Adrenal gland (tissue), 5 donors: ENCODE data around the gene OTULIN.

Experiments
- POLR2A ChIP-seq, 2 donors: fragments of 450-650 bp; IDR thresholded peaks; one replicate each; pipeline ENCODE4 v1.6.1; 2017; ENCODE audit warnings: antibody characterized with exemption in 2 of 2, mild to moderate bottlenecking in 2 of 2, moderate library complexity in 1 of 2
- TF ChIP-seq, protein P1 (sequence below), 6 experiments: fragments of 450-650 bp in 4 of 6; fragments of 200-600 bp in 2 of 6; sonication (generic) in 1 of 6; IDR thresholded peaks; 1 replicate in 5 of 6; 2 replicates in 1 of 6; pipeline versions ENCODE4 v1.5.1 to v1.8.0; 2016 to 2021; ENCODE audit warnings: antibody characterized with exemption in 6 of 6, mild to moderate bottlenecking in 2 of 6, moderate library complexity in 1 of 6
- donor health status: DM: no; HTN: no; CAD: no.

DNA sequence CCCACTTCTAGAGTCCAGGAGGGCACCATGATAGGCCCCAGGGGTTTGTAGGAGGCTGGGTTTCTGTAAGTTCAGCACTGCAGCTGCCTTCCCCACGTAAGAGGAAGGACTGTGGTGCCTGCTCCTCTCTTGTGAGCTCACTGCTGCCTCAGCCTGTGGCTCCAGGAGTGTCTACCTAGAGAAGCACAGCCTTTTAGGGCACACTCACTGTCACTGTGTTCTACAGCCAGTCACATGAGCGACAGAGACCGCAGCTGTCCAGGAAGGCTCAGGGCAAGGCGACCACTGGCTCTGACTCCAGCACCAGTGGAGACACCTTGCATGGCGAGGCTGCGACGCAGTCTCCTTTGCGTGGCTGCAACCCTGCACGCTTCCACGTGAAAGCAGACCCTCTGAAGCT, 72.8 kb downstream of the OTULIN start:
- TF ChIP-seq, protein P1, sequence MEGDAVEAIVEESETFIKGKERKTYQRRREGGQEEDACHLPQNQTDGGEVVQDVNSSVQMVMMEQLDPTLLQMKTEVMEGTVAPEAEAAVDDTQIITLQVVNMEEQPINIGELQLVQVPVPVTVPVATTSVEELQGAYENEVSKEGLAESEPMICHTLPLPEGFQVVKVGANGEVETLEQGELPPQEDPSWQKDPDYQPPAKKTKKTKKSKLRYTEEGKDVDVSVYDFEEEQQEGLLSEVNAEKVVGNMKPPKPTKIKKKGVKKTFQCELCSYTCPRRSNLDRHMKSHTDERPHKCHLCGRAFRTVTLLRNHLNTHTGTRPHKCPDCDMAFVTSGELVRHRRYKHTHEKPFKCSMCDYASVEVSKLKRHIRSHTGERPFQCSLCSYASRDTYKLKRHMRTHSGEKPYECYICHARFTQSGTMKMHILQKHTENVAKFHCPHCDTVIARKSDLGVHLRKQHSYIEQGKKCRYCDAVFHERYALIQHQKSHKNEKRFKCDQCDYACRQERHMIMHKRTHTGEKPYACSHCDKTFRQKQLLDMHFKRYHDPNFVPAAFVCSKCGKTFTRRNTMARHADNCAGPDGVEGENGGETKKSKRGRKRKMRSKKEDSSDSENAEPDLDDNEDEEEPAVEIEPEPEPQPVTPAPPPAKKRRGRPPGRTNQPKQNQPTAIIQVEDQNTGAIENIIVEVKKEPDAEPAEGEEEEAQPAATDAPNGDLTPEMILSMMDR (IDR thresholded peaks at IDR 0.05) = no peak
- TF ChIP-seq POLR2A (IDR thresholded peaks at IDR 0.05) = no peak
